D721Med (cell line): Measurements from ENCODE around the gene RYR3.

Experiments
- DNase-seq: peaks from one replicate; pipeline ENCODE4 v3.0.0; 2011; ENCODE audit warnings: low spot score; ENCODE audit not compliant: insufficient read length
- FAIRE-seq: peaks from 2 replicates; lab custom pipeline; 2011; peaks lifted over from hg19 to GRCh38; lab: Jason Lieb, UNC
- TF ChIP-seq, protein P1 (sequence below): IDR thresholded peaks from 2 replicates; pipeline ENCODE4 v1.5.1; 2012; ENCODE audit warnings: mild to moderate bottlenecking, control low read depth; ENCODE audit not compliant: insufficient read depth; ENCODE audit errors: missing control alignments

Gene RYR3

DNA sequence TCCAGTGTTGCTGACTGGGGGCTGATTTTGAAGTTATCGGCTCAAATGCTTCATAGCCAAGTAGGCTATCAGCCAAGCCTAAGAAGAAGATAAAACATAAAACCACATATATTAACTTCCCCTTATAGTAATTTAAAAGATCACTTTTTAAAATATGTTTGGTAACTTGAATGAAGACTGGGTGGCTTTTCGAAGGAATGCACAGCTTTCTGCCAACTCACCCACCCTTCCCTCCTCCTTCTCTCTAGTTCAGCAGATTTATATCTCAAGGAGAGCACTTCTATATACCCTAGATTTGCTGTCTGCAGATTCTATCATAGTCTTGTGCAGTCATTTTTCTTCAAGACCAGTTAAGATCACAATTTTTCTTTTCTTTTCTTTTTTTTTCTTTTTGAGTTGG lies 468.1 kb downstream of the RYR3 start:
- TF ChIP-seq, protein P1, sequence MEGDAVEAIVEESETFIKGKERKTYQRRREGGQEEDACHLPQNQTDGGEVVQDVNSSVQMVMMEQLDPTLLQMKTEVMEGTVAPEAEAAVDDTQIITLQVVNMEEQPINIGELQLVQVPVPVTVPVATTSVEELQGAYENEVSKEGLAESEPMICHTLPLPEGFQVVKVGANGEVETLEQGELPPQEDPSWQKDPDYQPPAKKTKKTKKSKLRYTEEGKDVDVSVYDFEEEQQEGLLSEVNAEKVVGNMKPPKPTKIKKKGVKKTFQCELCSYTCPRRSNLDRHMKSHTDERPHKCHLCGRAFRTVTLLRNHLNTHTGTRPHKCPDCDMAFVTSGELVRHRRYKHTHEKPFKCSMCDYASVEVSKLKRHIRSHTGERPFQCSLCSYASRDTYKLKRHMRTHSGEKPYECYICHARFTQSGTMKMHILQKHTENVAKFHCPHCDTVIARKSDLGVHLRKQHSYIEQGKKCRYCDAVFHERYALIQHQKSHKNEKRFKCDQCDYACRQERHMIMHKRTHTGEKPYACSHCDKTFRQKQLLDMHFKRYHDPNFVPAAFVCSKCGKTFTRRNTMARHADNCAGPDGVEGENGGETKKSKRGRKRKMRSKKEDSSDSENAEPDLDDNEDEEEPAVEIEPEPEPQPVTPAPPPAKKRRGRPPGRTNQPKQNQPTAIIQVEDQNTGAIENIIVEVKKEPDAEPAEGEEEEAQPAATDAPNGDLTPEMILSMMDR: no peak
- FAIRE-seq: no peak

DNA sequence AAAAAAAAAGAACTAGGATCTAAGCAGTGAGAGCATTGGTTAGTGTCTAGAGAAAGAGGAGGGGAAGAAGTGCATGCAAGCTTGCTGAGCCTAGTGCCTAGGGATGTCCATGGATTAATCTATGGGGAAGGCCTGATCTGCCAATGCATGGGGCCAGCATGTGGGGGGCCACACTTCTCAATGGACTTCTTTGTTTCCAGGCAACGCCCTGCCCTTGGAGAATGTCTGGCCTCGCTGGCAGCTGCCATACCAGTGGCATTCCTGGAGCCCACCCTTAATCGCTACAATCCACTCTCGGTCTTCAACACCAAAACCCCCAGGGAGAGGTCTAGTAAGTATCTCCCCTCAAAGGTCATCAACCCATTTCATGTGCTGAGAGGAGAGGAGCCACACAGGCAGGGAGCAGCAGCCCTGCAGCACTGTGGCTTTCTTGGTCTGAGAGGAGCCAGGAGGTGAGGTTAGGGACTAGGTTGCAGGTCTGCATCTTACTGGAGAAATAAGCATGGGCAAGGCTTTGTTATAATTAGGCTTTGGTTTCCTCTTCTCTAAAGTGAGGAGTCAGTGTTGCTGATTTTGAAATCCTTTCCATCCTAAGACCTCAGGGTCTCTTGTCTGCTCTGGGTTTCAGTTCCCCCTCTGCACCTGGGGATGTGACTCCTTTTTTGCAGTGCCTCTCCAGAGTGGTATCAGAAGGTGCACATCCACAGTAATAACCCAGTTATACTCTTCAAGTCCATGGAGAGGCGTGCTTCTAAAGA lies 469.4 kb downstream of the RYR3 start:
- FAIRE-seq: no peak
- DNase-seq: no peak
- TF ChIP-seq, protein P1: no peak

More for the DNA sequence above, 468.1 kb downstream of the RYR3 start:
- DNase-seq: no peak

DNA sequence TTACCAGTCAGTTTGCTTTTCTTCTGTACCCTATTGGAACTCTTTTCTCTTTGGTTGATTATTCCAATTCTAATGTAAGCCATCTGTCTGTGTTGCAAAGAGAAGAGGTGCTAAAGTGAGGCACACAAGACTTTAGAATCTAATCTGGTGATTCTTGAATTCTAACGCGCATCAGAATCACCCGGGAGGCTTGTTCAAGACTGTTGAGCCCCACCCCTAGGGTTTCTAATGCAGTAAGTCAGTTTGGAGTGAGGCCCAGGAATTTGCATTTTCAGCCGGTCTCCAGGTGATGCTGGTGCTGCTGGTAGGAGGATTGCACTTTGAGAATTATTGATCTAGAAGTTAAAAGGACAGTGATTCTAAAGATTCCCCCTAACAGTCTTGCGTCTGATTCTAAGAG lies 472.2 kb downstream of the RYR3 start:
- FAIRE-seq: no peak
- TF ChIP-seq, protein P1: no peak

DNA sequence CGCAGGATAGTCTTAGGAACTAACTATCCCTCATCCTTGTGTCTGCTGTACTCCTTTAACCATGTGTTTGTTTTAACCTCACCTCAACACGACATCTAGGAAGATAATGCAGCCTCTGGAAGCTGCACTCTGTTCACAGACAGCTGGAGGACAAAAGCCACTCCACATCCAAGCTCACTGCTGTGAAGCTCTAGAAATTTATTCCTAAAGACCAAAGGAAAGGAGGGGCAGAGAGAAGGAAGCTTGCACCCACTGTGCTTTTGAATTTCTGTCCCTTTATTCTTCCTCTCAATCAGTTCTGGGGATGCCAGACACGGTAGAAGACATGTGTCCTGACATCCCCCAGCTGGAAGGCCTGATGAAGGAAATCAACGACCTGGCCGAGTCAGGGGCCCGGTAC lies 474.6 kb downstream of the RYR3 start:
- FAIRE-seq: no peak
- TF ChIP-seq, protein P1: no peak

More for the DNA sequence above, 472.2 kb downstream of the RYR3 start:
- no peak for DNase-seq

DNA sequence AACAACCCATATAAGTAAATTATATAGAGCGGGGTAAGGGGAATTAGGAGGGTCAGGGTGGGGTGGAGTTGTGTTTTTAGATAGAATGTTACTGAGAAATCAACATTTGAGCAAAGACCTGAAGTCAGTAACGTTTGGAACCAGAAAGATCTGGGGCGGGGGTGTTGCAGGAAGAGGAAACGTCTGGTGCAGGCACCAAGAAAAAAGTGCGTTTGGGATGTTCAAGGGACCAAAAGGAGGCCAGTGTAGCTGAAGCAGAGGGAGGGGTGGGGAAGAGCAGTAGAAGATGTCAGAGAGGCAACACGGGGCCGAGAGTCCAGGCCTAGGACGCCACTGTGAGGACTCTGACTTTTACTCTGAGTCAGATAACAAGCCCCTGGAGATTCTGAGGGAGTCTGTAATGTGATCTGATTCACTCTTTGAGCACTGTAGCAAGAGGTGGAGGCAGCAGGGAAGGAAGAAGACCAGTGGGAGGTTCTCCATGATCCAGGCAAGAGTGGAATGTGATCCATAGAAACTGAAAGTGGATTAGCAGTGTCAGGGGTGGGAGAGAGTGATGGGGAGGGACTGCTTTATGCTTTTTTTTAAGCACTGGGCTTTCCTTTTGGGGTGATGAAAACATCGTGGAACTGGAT lies 478.3 kb downstream of the RYR3 start:
- DNase-seq: no peak

More for the DNA sequence above, 474.6 kb downstream of the RYR3 start:
- DNase-seq: no peak

DNA sequence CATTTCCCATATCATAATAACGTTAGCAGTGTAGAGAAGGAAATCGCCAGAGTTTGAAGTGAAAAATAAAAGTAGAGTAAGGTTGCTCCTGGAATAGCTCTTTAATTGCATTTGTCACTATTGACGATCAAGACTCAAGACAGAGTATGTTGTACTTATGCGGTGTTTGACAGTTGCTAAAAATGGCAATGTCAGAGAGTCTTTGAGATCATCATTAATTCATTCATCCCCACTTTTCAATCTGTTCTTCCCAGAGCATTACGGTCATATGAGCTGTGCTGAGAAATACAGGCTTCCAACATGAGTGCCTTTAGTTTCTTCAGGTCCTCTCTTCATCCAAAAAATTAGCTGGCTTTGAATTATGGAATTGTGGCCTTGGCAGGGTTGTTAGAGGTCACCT lies 483.7 kb downstream of the RYR3 start:
- TF ChIP-seq, protein P1: no peak
- no peak for DNase-seq
- FAIRE-seq: no peak

More for the DNA sequence above, 478.3 kb downstream of the RYR3 start:
- FAIRE-seq: no peak
- TF ChIP-seq, protein P1: no peak

DNA sequence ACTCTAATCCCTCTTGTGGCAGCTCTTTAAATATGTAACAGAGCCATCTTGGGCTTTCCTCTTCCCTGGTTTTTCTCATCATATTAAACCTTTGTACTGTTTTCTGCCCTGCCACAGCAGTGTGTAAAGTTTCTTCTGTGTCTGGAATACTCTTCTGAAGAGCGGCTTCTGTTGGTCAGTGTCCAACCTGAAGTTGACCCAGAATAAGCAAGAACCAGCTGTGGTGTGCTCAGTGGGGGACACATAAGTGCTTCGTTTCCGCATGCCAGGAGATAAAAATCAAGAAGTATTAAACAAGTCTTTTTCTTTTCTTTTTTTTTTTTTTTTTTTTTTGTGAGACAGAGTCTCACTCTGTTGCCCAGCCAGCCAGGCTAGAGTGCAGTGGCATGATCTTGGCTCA lies 484.3 kb downstream of the RYR3 start:
- TF ChIP-seq, protein P1: no peak
- FAIRE-seq (no peak), DNase-seq (no peak)
